CD4-positive, alpha-beta T cell (primary cell): Measurements from ENCODE around the gene DEPDC5. TPM values are rescaled to one million over a fixed set of nuclear protein-coding genes. Genes with fewer than 3 reads are reported as not detected.

Experiments used
- ATAC-seq: fragments of 200-7000 bp; cut with Tn5 transposase; one replicate; pipeline ENCODE4 v1.10.0; 2022; ENCODE audit warnings: mild to moderate bottlenecking; ENCODE audit not compliant: poor library complexity
- CTCF ChIA-PET: fragments of 350-600 bp; sonication (Branson Sonifier 250); formaldehyde crosslinking; loops from one replicate; lab custom pipeline; 2021; ENCODE audit warnings: antibody characterized with exemption, inconsistent platforms; lab: Charles Lee
- POLR2A ChIA-PET: fragments of 350-600 bp; sonication (Branson Sonifier 250); formaldehyde crosslinking; loops from one replicate; lab custom pipeline; 2021; ENCODE audit warnings: antibody characterized with exemption, inconsistent platforms; lab: Charles Lee
- DNase-seq, 14 experiments: peaks; one replicate each; pipeline ENCODE4 v3.0.0-alpha.2; 2013 to 2020; ENCODE audit warnings: mixed read lengths in 2 of 14
- H3K27ac ChIP-seq, 2 donors: one replicate each; pipeline versions ENCODE4 v1.5.1 to v1.7.0; 2013; ENCODE audit warnings: low read length in 2 of 2, low read depth in 1 of 2, mild to moderate bottlenecking in 1 of 2
- H3K27me3 ChIP-seq, 2 experiments: 1 replicate in 1 of 2; 2 replicates in 1 of 2; pipeline versions ENCODE4 v1.6.1 to v1.7.0; 2013; ENCODE audit warnings: low read length in 2 of 2, control low read depth in 1 of 2, mild to moderate bottlenecking in 1 of 2, moderate library complexity in 1 of 2; ENCODE audit not compliant: insufficient read depth in 2 of 2, control insufficient read depth in 1 of 2
- H3K36me3 ChIP-seq: one replicate; pipeline ENCODE4 v1.6.1; 2013; ENCODE audit warnings: low read length, control low read depth; ENCODE audit not compliant: insufficient read depth
- H3K4me1 ChIP-seq: one replicate; pipeline ENCODE4 v1.6.1; 2013; ENCODE audit warnings: low read length, control low read depth; ENCODE audit not compliant: insufficient read depth
- H3K4me3 ChIP-seq: one replicate; pipeline ENCODE4 v1.5.1; 2013; ENCODE audit warnings: mild to moderate bottlenecking, low read length, moderate library complexity
- H3K9me3 ChIP-seq, 2 experiments: 1 replicate in 1 of 2; 2 replicates in 1 of 2; pipeline versions ENCODE4 v1.6.1 to v1.7.0; 2013; ENCODE audit warnings: low read length in 2 of 2, mild to moderate bottlenecking in 2 of 2, control low read depth in 1 of 2, moderate library complexity in 1 of 2; ENCODE audit not compliant: control insufficient read depth in 1 of 2, insufficient read depth in 1 of 2
- H3K27ac Mint-ChIP-seq: one replicate; pipeline ENCODE4 v1.8.0; 2020; ENCODE audit warnings: mixed read lengths
- H3K27me3 Mint-ChIP-seq: one replicate; pipeline ENCODE4 v1.8.0; 2021; ENCODE audit warnings: mixed read lengths
- H3K36me3 Mint-ChIP-seq: one replicate; pipeline ENCODE4 v1.8.0; 2021; ENCODE audit warnings: low read depth, mixed read lengths
- H3K4me1 Mint-ChIP-seq: one replicate; pipeline ENCODE4 v1.8.0; 2021; ENCODE audit warnings: low read depth, mixed read lengths
- H3K4me3 Mint-ChIP-seq: one replicate; pipeline ENCODE4 v1.8.0; 2020; ENCODE audit warnings: mild to moderate bottlenecking, mixed read lengths
- H3K9me3 Mint-ChIP-seq: one replicate; pipeline ENCODE4 v1.8.0; 2020; ENCODE audit warnings: mixed read lengths
- intact Hi-C, 2 experiments: fragments of 100-400 bp; cut with DNase I in 1 of 2; cut with micrococcal nuclease in 1 of 2; formaldehyde crosslinking; loops; one replicate each; pipeline versions ENCODE4 v1.15.1 to v1.9.0; 2023 to 2025; cut with DNase I, micrococcal nuclease
- total RNA-seq, 174 experiments: library from RNA in 2 of 174; stranded (reverse) in 2 of 174; gene quantifications; one replicate each; pipeline ENCODE4 v1.2.3 and lab custom pipeline; 2021 to 2026
- TF ChIP-seq, protein P1 (sequence below): fragments of 200-600 bp; IDR thresholded peaks from one replicate; pipeline ENCODE4 v1.8.0; 2022; ENCODE audit warnings: antibody characterized with exemption, mild to moderate bottlenecking

DEPDC5 gene
- total RNA-seq, 2 experiments from 2014 or later = 32.9 to 36.6 TPM

DNA sequence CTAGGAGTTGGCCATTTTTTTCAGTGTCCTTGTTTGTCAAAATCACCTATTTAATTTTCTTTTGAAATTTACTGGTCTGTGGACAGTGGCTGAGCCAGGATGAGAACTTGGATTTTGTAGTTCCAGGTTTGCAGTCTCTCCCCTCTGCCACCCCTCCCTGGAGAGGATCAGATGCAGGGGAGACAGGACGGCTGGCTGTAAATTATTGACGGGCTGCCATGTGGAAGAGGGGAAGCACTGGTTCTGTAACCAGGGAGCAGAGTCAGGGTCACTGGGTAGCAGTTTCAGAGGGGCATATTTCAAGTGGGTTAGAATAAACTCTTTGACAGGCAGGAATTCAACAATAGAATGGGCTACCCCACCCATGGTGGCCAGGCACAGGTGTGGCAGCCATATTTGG, 169.9 kb downstream of the DEPDC5 start:
- Mint-ChIP-seq H3K27ac (no peak overlapping the region), H3K27me3 (peaks cover 16% of the 10 kb centered on the region), H3K4me3 (no peak overlapping the region), H3K36me3 (no peaks in the 10 kb centered on the region), H3K4me1 (no peaks in the 10 kb centered on the region), H3K9me3 (no peaks in the 10 kb centered on the region)
- no peak for ATAC-seq
- no peaks in the 10 kb centered on the region for H3K4me1 ChIP-seq
- CTCF ChIA-PET = no interaction called here
- no peak overlapping the region for H3K27ac ChIP-seq
- H3K9me3 ChIP-seq = no peaks in the 10 kb centered on the region
- no peak overlapping the region for H3K4me3 ChIP-seq
- TF ChIP-seq, protein P1, sequence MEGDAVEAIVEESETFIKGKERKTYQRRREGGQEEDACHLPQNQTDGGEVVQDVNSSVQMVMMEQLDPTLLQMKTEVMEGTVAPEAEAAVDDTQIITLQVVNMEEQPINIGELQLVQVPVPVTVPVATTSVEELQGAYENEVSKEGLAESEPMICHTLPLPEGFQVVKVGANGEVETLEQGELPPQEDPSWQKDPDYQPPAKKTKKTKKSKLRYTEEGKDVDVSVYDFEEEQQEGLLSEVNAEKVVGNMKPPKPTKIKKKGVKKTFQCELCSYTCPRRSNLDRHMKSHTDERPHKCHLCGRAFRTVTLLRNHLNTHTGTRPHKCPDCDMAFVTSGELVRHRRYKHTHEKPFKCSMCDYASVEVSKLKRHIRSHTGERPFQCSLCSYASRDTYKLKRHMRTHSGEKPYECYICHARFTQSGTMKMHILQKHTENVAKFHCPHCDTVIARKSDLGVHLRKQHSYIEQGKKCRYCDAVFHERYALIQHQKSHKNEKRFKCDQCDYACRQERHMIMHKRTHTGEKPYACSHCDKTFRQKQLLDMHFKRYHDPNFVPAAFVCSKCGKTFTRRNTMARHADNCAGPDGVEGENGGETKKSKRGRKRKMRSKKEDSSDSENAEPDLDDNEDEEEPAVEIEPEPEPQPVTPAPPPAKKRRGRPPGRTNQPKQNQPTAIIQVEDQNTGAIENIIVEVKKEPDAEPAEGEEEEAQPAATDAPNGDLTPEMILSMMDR = no peak
- DNase-seq = no peak
- POLR2A ChIA-PET = no interaction called here
- no peaks in the 10 kb centered on the region for H3K36me3 ChIP-seq
- peaks cover 0 to 6% of the 10 kb centered on the region in 2 experiments for H3K27me3 ChIP-seq
- intact Hi-C loops = no loop called here

DNA sequence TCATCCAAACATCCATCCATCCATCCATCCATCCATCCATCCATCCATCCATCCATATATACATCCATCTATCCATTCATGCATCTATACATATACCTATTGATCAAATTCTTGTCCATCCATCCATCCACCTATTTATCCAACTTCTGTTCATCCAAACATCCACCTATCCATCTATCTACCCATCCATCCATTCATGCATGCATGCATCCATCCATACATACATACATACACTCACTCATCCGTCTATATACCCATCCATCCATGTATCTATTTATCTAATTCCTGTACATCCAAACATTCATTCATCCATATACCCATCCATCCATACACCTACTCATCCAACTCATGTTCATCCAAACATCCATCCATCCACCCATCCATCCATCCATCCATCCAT, 171.2 kb downstream of the DEPDC5 start:
- Histone ChIP-seq H3K27me3 (peaks cover 0 to 6% of the 10 kb centered on the region in 2 experiments), H3K9me3 (no peaks in the 10 kb centered on the region), H3K4me1 (no peaks in the 10 kb centered on the region), H3K36me3 (no peaks in the 10 kb centered on the region), H3K27ac (no peak overlapping the region), H3K4me3 (no peak overlapping the region)
- TF ChIP-seq, protein P1 = no peak
- Mint-ChIP-seq H3K4me3 (no peak overlapping the region), H3K27me3 (peaks cover 16% of the 10 kb centered on the region), H3K27ac (no peak overlapping the region), H3K9me3 (no peaks in the 10 kb centered on the region), H3K4me1 (no peaks in the 10 kb centered on the region), H3K36me3 (no peaks in the 10 kb centered on the region)
- CTCF ChIA-PET = no interaction called here
- DNase-seq (no peak), ATAC-seq (no peak)
- intact Hi-C loops = no loop called here
- POLR2A ChIA-PET = no interaction called here

DNA sequence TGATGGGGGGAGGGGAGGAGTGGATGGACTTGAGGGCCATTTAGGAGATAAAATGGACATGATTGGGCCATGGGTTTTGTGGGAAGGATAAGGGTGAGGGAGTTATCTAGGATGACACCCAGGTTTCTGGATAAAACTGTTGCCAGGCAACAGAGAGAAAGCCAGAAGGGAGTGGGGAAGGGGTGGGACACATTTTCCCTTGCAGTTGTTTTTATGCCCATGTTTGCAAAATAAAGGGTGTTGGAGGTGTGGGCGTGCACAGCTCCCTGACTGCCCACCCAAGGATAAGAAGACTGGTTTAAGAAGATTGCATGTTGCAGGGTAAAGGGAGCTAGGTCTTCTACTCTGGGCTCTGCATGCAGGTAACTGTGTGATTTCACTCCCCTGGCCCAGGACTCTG, 172.2 kb downstream of the DEPDC5 start:
- DNase-seq = no peak
- no peaks in the 10 kb centered on the region for H3K9me3 Mint-ChIP-seq
- ATAC-seq = no peak
- H3K4me3 ChIP-seq = no peak overlapping the region
- intact Hi-C loops = no loop called here
- peaks cover 16% of the 10 kb centered on the region for H3K27me3 Mint-ChIP-seq
- H3K4me1 Mint-ChIP-seq = no peaks in the 10 kb centered on the region
- ChIA-PET CTCF (no interaction called here), POLR2A (no interaction called here)
- H3K27me3 ChIP-seq = peaks cover 0 to 6% of the 10 kb centered on the region in 2 experiments
- H3K4me3 Mint-ChIP-seq = no peak overlapping the region
- no peaks in the 10 kb centered on the region for H3K36me3 ChIP-seq
- H3K27ac Mint-ChIP-seq = no peak overlapping the region
- no peak overlapping the region for H3K27ac ChIP-seq
- H3K9me3 ChIP-seq = no peaks in the 10 kb centered on the region
- TF ChIP-seq, protein P1 = no peak
- no peaks in the 10 kb centered on the region for H3K36me3 Mint-ChIP-seq
- no peaks in the 10 kb centered on the region for H3K4me1 ChIP-seq
